ENCODE results near the gene PCCB.

DNA sequence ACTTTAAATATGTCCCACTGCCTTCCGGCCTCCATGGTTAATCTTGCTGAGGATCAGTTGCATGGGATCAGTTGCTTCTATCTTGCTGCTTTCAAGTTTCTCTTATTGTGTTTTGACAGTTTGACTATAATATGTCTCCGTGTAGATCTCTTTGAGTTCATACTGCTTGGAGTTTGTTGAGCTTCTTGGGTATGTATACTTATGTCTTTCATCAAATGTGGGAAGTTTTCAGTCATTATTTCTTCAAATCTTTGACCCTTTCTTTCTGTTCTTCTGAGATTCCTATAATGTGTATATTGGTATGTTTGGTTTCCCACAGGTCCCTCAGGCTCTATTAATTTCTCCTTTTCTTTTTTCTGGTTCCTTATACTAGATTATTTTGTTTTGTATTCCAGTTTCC is 30.8 kb downstream of the PCCB start:
- TF ChIP-seq, protein P1, sequence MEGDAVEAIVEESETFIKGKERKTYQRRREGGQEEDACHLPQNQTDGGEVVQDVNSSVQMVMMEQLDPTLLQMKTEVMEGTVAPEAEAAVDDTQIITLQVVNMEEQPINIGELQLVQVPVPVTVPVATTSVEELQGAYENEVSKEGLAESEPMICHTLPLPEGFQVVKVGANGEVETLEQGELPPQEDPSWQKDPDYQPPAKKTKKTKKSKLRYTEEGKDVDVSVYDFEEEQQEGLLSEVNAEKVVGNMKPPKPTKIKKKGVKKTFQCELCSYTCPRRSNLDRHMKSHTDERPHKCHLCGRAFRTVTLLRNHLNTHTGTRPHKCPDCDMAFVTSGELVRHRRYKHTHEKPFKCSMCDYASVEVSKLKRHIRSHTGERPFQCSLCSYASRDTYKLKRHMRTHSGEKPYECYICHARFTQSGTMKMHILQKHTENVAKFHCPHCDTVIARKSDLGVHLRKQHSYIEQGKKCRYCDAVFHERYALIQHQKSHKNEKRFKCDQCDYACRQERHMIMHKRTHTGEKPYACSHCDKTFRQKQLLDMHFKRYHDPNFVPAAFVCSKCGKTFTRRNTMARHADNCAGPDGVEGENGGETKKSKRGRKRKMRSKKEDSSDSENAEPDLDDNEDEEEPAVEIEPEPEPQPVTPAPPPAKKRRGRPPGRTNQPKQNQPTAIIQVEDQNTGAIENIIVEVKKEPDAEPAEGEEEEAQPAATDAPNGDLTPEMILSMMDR (IDR thresholded peaks at IDR 0.05) = no peak
- TF ChIP-seq POLR2A (IDR thresholded peaks at IDR 0.05) = no peak
